Type B pancreatic cell (in vitro differentiated cells): ENCODE measurements around the gene THEM5. TPM values are rescaled to one million over a fixed set of nuclear protein-coding genes. Genes with fewer than 3 reads are reported as not detected.
"Not testable (repeated sequence)": the region's sequence is repeated elsewhere in the genome, so short reads cannot be mapped to it uniquely, and the experiment has no call there.

Source experiments
- DNase-seq: peaks from one replicate; pipeline ENCODE4 v3.0.0; 2021; ENCODE audit warnings: mixed read lengths; ENCODE audit not compliant: unreplicated experiment; ENCODE audit errors: extremely low spot score
- H3K27ac Mint-ChIP-seq: 2 replicates; pipeline ENCODE4 v1.8.0; 2021; ENCODE audit warnings: mild to moderate bottlenecking, mixed read lengths
- H3K27me3 Mint-ChIP-seq: 2 replicates; pipeline ENCODE4 v1.8.0; 2021; ENCODE audit warnings: mixed read lengths
- H3K36me3 Mint-ChIP-seq: 2 replicates; pipeline ENCODE4 v1.8.0; 2021; ENCODE audit warnings: mixed read lengths
- H3K4me1 Mint-ChIP-seq: one replicate; pipeline ENCODE4 v1.8.0; 2021; ENCODE audit warnings: mixed read lengths; ENCODE audit not compliant: unreplicated experiment
- H3K4me3 Mint-ChIP-seq: 2 replicates; pipeline ENCODE4 v1.8.0; 2021; ENCODE audit warnings: mild to moderate bottlenecking, mixed read lengths
- H3K9me3 Mint-ChIP-seq: 2 replicates; pipeline ENCODE4 v1.8.0; 2021; ENCODE audit warnings: mixed read lengths
- total RNA-seq: library from RNA; stranded (reverse); gene quantifications from 2 replicates; pipeline ENCODE4 v1.2.1, GENCODE V29; 2021; ENCODE audit warnings: low replicate concordance
- TF ChIP-seq, protein P1 (sequence below): fragments of 200-600 bp; sonication (generic); conservative IDR thresholded peaks from 2 replicates; pipeline ENCODE4 v1.5.0; 2021; ENCODE audit warnings: antibody characterized with exemption, mild to moderate bottlenecking

THEM5 gene
- total RNA-seq, 1 donor from 2014 or later: not detected

DNA sequence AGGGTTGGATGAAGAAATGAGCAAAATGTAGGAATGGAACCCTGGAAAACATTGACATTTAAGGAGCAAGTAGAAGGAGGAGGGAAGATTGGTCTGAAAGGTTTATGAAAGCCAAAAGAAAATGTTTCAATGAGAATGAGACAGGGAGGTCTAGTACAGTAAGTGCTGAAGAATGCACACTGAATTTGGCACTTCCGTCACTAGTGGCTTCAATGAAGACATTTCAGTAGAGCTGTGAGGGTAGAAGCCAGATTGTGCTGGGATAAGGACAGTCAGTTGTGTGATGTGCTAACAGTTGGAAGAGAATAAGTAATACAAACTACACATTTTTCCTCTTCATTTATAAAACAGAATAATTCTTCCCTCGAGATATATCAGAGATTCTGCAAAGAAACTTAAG, 38.7 kb upstream of the THEM5 start:
- H3K9me3 Mint-ChIP-seq: no peaks in the 10 kb centered on the region
- no peak overlapping the region for H3K4me3 Mint-ChIP-seq
- no peak overlapping the region for H3K27ac Mint-ChIP-seq
- DNase-seq: no peak
- TF ChIP-seq, protein P1, sequence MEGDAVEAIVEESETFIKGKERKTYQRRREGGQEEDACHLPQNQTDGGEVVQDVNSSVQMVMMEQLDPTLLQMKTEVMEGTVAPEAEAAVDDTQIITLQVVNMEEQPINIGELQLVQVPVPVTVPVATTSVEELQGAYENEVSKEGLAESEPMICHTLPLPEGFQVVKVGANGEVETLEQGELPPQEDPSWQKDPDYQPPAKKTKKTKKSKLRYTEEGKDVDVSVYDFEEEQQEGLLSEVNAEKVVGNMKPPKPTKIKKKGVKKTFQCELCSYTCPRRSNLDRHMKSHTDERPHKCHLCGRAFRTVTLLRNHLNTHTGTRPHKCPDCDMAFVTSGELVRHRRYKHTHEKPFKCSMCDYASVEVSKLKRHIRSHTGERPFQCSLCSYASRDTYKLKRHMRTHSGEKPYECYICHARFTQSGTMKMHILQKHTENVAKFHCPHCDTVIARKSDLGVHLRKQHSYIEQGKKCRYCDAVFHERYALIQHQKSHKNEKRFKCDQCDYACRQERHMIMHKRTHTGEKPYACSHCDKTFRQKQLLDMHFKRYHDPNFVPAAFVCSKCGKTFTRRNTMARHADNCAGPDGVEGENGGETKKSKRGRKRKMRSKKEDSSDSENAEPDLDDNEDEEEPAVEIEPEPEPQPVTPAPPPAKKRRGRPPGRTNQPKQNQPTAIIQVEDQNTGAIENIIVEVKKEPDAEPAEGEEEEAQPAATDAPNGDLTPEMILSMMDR: no peak
- H3K36me3 Mint-ChIP-seq: peaks cover 13% of the 10 kb centered on the region
- H3K27me3 Mint-ChIP-seq: no peaks in the 10 kb centered on the region
- no peaks in the 10 kb centered on the region for H3K4me1 Mint-ChIP-seq

DNA sequence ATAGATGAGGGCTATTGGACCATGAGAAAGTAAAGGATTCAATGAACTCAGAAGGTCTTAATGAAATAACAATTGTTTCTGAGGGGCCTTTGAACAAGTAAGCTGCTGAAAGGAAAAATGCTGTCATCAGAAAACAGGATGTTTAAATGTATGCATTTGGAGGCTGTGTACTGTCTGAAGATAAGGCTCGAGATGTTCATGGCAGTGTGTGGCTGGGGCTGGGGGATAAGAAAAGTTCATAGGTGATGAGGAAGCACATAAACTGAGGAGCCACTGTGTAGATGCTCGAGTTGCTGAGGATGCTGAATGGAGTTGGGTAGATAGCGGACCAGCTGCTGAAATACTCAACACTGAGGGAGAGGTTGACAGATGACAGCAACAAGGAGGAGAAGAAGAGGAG, 38.0 kb upstream of the THEM5 start:
- TF ChIP-seq, protein P1: no peak

DNA sequence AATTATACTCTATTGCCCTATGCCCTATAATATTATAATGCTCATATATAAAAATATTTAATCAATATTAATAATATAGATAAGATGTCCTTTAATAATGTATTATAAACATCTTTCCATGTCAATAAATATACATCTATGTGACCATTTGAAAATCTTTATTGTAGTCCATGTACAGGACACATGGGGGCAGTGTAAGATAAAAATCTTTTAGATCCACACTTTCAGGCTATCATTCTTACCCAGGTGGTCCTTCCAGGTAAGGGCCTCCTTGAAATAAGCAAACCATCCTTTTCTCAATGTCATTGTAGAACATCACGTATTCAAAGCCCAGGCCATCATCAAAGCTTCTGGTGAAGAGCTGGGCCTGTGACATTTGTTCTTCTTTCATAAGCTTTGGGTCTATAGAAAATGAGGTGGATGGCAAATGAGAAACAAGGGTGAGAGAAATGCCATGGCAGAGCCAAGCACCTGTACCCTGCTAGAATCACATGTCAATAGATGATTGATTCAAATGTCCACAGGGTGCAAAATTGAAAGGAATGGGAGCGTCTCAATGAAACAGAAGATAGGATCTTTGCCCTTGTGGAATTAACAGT, 35.6 kb upstream of the THEM5 start:
- H3K36me3 Mint-ChIP-seq: peaks cover 18% of the 10 kb centered on the region
- no peak overlapping the region for H3K27ac Mint-ChIP-seq
- no peaks in the 10 kb centered on the region for H3K27me3 Mint-ChIP-seq
- no peaks in the 10 kb centered on the region for H3K4me1 Mint-ChIP-seq
- no peaks in the 10 kb centered on the region for H3K9me3 Mint-ChIP-seq
- DNase-seq: no peak
- TF ChIP-seq, protein P1: peak; percentile 71
- no peak overlapping the region for H3K4me3 Mint-ChIP-seq

More for the DNA sequence above, 38.0 kb upstream of the THEM5 start:
- H3K27ac Mint-ChIP-seq: no peak overlapping the region
- H3K9me3 Mint-ChIP-seq: no peaks in the 10 kb centered on the region
- no peak for DNase-seq
- no peaks in the 10 kb centered on the region for H3K27me3 Mint-ChIP-seq
- no peaks in the 10 kb centered on the region for H3K4me1 Mint-ChIP-seq
- peaks cover 18% of the 10 kb centered on the region for H3K36me3 Mint-ChIP-seq
- no peak overlapping the region for H3K4me3 Mint-ChIP-seq

DNA sequence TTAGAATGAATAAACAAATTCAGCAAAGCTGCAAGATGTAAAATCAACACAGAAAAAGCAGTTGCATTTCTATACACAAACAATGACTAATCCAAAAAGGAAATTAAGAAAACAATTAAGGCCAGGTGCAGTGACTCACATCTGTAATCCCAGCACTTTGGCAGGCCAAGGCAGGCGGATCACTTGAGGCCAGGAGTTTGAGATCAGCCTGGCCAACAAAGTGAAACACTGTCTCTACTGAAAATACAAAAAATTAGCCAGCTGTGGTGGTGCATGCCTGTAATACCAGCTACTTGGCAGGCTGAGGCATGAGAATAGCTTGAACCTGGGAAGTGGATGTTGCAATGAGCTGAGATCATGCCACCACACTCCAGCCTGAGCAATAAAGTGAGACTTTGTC, 33.5 kb upstream of the THEM5 start:
- no peaks in the 10 kb centered on the region for H3K9me3 Mint-ChIP-seq
- H3K4me3 Mint-ChIP-seq: no peak overlapping the region
- no peak overlapping the region for H3K27ac Mint-ChIP-seq
- TF ChIP-seq, protein P1: no peak
- peaks cover 18% of the 10 kb centered on the region for H3K36me3 Mint-ChIP-seq
- H3K4me1 Mint-ChIP-seq: no peaks in the 10 kb centered on the region
- H3K27me3 Mint-ChIP-seq: no peaks in the 10 kb centered on the region
- no peak for DNase-seq

DNA sequence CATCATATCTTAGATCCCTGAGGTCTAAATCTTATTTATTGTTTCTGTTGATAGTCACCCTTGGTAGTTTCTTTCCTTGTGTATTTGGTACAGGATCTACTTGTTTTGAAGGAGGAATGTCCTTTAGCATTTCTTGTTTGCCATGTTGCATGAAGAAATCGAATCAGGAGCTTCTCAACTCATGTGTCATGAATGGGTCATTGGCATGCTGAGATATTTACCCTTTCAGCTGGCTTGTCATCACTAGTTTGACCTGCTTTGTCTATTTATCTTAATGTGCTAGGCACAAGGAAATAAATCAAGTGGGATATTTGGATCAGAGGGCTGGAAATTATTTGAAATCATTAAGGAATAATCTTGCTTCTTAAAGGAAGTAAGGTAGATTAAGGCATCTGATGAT, 32.0 kb upstream of the THEM5 start:
- Mint-ChIP-seq H3K36me3 (peaks cover 14% of the 10 kb centered on the region), H3K9me3 (no peaks in the 10 kb centered on the region), H3K27ac (no peak overlapping the region), H3K27me3 (no peaks in the 10 kb centered on the region), H3K4me1 (no peaks in the 10 kb centered on the region), H3K4me3 (no peak overlapping the region)
- TF ChIP-seq, protein P1: no peak
- DNase-seq: no peak

DNA sequence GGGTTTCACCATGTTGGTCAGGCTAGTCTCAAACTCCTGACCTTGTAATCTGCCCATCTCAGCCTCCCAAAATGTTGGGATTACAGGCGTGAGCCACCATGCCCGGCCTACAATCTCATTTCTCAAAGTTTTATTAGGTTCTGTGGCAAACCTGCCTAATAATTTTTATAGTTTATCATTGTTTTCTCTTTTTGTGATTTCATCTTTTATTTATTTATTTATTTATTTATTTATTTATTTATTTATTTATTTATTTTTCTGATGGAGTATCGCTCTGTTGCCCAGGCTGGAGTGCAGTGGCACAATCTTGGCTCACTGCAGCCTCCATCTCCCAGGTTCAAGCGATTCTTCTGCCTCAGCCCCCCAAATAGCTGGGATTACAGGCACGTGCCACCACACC, 31.4 kb upstream of the THEM5 start:
- H3K27ac Mint-ChIP-seq, H3K9me3 Mint-ChIP-seq, H3K4me3 Mint-ChIP-seq, H3K4me1 Mint-ChIP-seq, H3K27me3 Mint-ChIP-seq, DNase-seq: not testable (repeated sequence)
- peaks cover 14% of the 10 kb centered on the region for H3K36me3 Mint-ChIP-seq

DNA sequence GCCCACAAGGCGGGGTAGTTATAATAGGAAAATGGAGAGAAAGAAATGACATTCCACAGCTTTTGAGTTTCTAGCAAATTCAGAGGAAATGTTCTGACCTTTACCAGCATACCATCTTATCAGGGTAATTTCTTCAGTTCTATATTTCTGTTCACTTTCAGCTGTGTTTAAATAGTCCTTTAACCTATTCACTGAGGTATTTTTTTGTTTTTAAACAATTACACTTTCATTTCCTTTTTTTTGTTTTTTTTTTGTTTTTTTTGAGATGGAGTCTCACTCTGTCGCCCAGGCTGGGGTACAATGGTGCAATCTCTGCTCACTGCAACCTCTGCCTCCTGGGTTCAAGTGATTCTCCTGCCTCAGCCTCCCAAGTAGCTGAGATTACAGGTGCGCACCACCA, 30.9 kb upstream of the THEM5 start:
- not testable (repeated sequence) for DNase-seq, H3K4me3 Mint-ChIP-seq, H3K27ac Mint-ChIP-seq, H3K4me1 Mint-ChIP-seq, H3K9me3 Mint-ChIP-seq, H3K27me3 Mint-ChIP-seq
- H3K36me3 Mint-ChIP-seq: peaks cover 14% of the 10 kb centered on the region

DNA sequence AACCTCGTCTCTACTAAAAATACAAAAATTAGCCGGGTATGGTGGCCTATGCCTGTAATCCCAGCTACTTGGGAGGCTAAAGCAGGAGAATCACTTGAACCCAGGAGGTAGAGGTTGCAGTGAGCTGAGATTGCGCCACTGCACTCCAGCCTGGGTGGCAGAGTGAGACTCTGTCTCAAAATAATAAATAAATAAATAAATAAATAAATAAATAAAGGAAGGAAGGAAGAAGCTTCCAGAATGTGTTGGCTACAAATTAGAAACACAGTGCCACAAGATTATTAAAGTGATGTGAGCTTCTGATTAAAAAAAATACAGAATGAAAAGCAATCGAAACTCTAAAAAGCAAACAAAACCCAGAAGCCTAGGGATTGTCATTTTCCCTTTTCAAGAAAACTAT, 30.4 kb upstream of the THEM5 start:
- DNase-seq, H3K27ac Mint-ChIP-seq, H3K4me3 Mint-ChIP-seq, H3K4me1 Mint-ChIP-seq, H3K27me3 Mint-ChIP-seq, H3K9me3 Mint-ChIP-seq: not testable (repeated sequence)
- peaks cover 14% of the 10 kb centered on the region for H3K36me3 Mint-ChIP-seq

DNA sequence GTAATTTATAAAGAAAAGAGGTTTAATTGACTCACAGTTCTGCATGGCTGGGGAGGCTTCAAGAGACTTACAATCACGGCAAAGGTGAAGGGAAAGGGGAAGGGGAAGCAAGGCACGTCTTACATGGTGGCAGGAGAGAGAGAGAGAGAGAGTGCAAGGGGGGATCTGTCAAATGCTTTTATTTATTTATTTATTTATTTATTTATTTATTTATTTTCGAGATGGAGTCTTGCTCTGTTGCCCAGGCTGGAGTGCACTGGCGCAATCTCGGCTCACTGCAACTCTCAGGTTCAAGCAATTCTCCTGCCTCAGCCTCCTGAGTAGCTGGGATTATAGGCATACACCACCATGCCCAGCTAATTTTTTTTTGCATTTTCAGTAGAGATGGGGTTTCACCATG, 29.4 kb upstream of the THEM5 start:
- H3K36me3 Mint-ChIP-seq: peaks cover 11% of the 10 kb centered on the region
- H3K4me3 Mint-ChIP-seq, H3K4me1 Mint-ChIP-seq, H3K27ac Mint-ChIP-seq, H3K27me3 Mint-ChIP-seq, DNase-seq, H3K9me3 Mint-ChIP-seq: not testable (repeated sequence)
